ENCODE results near the gene AP3D1.
"Not testable (repeated sequence)": the region's sequence is repeated elsewhere in the genome, so short reads cannot be mapped to it uniquely, and the experiment has no call there.

AP3D1 gene

GRCh38 chr19:2108251-2109016 is 42.9 kb downstream of the AP3D1 start:
- Mint-ChIP-seq H3K27me3 (ENCODE audit: low read depth) (no peaks in the 10 kb centered on the region), H3K9me3 (peaks cover 22% of the 10 kb centered on the region), H3K27ac (no peak overlapping the region), H3K36me3 (ENCODE audit: low read depth) (peaks cover 47% of the 10 kb centered on the region), H3K4me3 (no peak overlapping the region), H3K4me1 (ENCODE audit: low read depth) (no peaks in the 10 kb centered on the region)

- Mint-ChIP-seq H3K27me3 (ENCODE audit: low read depth) (no peaks in the 10 kb centered on the region), H3K9me3 (peaks cover 22% of the 10 kb centered on the region), H3K4me1 (ENCODE audit: low read depth) (no peaks in the 10 kb centered on the region), H3K27ac (no peak overlapping the region), H3K4me3 (no peak overlapping the region), H3K36me3 (ENCODE audit: low read depth) (peaks cover 50% of the 10 kb centered on the region)
These were observed 48.2 kb downstream of the AP3D1 start for GRCh38 chr19:2103045-2103707.

DNA sequence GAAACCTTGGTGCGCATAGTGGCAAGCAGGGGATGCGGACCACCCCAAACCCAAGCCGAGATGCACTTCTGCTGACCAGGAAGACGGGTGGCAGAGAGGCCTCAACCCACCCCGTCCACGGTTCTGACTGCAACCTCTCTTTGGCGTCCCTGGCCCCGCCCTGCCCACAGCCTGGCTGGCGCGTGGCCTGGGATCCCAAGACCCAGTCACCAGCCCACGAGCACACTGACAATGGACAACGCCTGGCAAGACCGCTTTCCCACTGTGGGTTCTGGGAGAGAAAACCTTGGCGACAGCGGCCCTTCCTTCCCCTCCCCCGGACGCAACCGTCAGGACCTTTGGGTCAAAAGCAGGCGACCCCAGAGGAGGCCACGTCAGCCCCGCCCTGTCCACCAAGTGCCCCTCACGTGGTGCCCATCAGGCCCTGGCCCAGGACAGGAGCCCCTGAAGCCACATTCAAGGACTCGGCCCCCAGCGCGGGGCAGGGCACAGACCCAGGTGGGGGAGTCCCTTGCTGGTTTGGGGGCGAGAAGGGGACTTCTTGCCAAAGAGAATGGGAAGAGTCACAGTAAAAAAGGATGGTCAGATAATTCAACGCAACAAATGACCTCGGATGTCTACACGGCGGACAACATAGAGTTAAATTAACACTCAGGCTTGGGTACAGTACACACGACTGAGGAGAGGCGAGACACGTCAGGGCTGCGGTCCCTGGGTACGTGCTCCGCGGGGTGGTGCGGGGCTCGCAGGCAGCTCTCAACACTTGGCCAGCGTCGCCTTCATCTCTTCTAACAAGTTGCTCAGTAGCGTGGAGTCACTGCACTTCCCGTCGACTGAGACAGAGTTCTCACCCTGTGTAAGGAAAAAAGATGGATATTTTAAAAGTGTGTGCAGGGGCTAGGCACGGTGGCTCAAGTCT is 49.7 kb downstream of the AP3D1 start:
- H3K27ac Mint-ChIP-seq = peak overlapping the region; percentile 13

GRCh38 chr19:2100719-2101061 is 50.7 kb downstream of the AP3D1 start:
- peaks cover 30% of the 10 kb centered on the region for H3K36me3 Mint-ChIP-seq (ENCODE audit: low read depth)
- peaks cover 8% of the 10 kb centered on the region for H3K4me1 Mint-ChIP-seq (ENCODE audit: low read depth)
- H3K4me3 Mint-ChIP-seq = no peak overlapping the region
- H3K9me3 Mint-ChIP-seq = peaks cover 16% of the 10 kb centered on the region
- no peaks in the 10 kb centered on the region for H3K27me3 Mint-ChIP-seq (ENCODE audit: low read depth)
- H3K27ac Mint-ChIP-seq = no peak overlapping the region

More for the DNA sequence above, 49.7 kb downstream of the AP3D1 start:
- peaks cover 22% of the 10 kb centered on the region for H3K9me3 Mint-ChIP-seq
- H3K4me1 Mint-ChIP-seq (ENCODE audit: low read depth) = peaks cover 5% of the 10 kb centered on the region
- peaks cover 40% of the 10 kb centered on the region for H3K36me3 Mint-ChIP-seq (ENCODE audit: low read depth)
- H3K27me3 Mint-ChIP-seq (ENCODE audit: low read depth) = no peaks in the 10 kb centered on the region
- no peak overlapping the region for H3K4me3 Mint-ChIP-seq

- peaks cover 8% of the 10 kb centered on the region for H3K4me1 Mint-ChIP-seq (ENCODE audit: low read depth)
- H3K27ac Mint-ChIP-seq = no peak overlapping the region
- peaks cover 11% of the 10 kb centered on the region for H3K9me3 Mint-ChIP-seq
- no peaks in the 10 kb centered on the region for H3K27me3 Mint-ChIP-seq (ENCODE audit: low read depth)
- peaks cover 27% of the 10 kb centered on the region for H3K36me3 Mint-ChIP-seq (ENCODE audit: low read depth)
- H3K4me3 Mint-ChIP-seq = no peak overlapping the region
These were observed 51.2 kb downstream of the AP3D1 start for GRCh38 chr19:2099937-2100718.

DNA sequence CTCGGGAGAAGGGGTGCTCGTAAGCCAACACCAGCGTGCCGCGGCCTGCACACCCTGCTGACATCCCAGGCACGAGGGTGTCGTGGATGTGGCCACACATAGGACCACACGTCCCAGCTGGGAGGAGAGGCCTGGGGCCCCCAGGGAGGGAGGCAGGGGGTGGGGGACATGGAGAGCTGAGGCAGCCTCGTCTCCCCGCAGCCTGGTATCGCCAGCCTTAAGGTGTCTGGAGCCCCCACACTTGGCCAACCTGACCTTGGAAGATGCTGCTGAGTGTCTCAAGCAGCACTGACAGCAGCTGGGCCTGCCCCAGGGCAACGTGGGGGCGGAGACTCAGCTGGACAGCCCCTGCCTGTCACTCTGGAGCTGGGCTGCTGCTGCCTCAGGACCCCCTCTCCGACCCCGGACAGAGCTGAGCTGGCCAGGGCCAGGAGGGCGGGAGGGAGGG is 52.3 kb downstream of the AP3D1 start:
- peaks cover 4% of the 10 kb centered on the region for H3K9me3 Mint-ChIP-seq
- H3K27ac Mint-ChIP-seq = no peak overlapping the region
- no peaks in the 10 kb centered on the region for H3K27me3 Mint-ChIP-seq (ENCODE audit: low read depth)
- no peak overlapping the region for H3K4me3 Mint-ChIP-seq
- H3K4me1 Mint-ChIP-seq (ENCODE audit: low read depth) = peaks cover 13% of the 10 kb centered on the region
- H3K36me3 Mint-ChIP-seq (ENCODE audit: low read depth) = peaks cover 24% of the 10 kb centered on the region

- H3K27me3 Mint-ChIP-seq (ENCODE audit: low read depth) = no peaks in the 10 kb centered on the region
- peaks cover 20% of the 10 kb centered on the region for H3K36me3 Mint-ChIP-seq (ENCODE audit: low read depth)
- H3K4me3 Mint-ChIP-seq = no peak overlapping the region
- peaks cover 19% of the 10 kb centered on the region for H3K4me1 Mint-ChIP-seq (ENCODE audit: low read depth)
- no peaks in the 10 kb centered on the region for H3K9me3 Mint-ChIP-seq
- peak overlapping the region; percentile 87 for H3K27ac Mint-ChIP-seq
These were observed 53.5 kb downstream of the AP3D1 start for GRCh38 chr19:2097886-2098327.

- Mint-ChIP-seq H3K27ac (peak overlapping the region; percentile 87), H3K4me3 (peak overlapping the region; percentile 88), H3K36me3 (ENCODE audit: low read depth) (peaks cover 21% of the 10 kb centered on the region)
These were observed 54.0 kb downstream of the AP3D1 start for GRCh38 chr19:2097203-2097885.

DNA sequence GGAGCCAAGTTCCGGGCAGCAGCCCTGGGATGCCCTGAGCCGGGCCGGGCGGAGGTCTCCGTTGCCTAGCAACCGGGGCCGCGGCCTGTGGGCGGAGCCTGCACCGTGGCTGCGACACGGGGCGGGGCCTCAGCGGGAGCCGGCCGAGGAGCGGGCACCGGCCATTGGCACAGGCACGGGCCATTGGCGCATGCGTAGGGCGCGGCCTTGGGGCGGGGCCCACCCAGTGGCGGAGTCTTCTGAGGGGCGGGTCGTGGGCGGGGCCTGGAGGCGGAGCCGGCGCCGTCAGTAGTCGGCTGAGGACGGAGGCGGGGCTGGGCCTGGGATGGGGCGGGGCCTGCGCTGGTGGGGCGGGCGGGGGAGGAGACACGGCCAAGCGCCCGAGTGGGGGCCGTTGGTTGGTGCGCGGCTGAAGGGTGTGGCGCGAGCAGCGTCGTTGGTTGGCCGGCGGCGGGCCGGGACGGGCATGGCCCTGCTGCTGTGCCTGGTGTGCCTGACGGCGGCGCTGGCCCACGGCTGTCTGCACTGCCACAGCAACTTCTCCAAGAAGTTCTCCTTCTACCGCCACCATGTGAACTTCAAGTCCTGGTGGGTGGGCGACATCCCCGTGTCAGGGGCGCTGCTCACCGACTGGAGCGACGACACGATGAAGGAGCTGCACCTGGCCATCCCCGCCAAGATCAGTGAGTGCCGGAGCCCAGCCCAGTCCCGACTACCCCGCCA is 54.7 kb downstream of the AP3D1 start, which contains the start of gene IZUMO4:
Gene IZUMO4, plus strand, starts transcription at position 436 of the 723 bp plus-strand sequence. Its CDS starts 31 bp downstream, at position 467.
- peaks cover 17% of the 10 kb centered on the region for H3K36me3 Mint-ChIP-seq (ENCODE audit: low read depth)
- no peaks in the 10 kb centered on the region for H3K27me3 Mint-ChIP-seq (ENCODE audit: low read depth)
- peak within 1 kb of the TSS; percentile 90 for H3K27ac Mint-ChIP-seq
- peak within 1 kb of the TSS; percentile 99 for H3K4me3 Mint-ChIP-seq
- H3K9me3 Mint-ChIP-seq = no peaks in the 10 kb centered on the region
- H3K4me1 Mint-ChIP-seq (ENCODE audit: low read depth) = peaks cover 21% of the 10 kb centered on the region

More at GRCh38 chr19:2097203-2097885, 54.0 kb downstream of the AP3D1 start:
- Mint-ChIP-seq H3K9me3 (no peaks in the 10 kb centered on the region), H3K27me3 (ENCODE audit: low read depth) (no peaks in the 10 kb centered on the region), H3K4me1 (ENCODE audit: low read depth) (peaks cover 21% of the 10 kb centered on the region)

DNA sequence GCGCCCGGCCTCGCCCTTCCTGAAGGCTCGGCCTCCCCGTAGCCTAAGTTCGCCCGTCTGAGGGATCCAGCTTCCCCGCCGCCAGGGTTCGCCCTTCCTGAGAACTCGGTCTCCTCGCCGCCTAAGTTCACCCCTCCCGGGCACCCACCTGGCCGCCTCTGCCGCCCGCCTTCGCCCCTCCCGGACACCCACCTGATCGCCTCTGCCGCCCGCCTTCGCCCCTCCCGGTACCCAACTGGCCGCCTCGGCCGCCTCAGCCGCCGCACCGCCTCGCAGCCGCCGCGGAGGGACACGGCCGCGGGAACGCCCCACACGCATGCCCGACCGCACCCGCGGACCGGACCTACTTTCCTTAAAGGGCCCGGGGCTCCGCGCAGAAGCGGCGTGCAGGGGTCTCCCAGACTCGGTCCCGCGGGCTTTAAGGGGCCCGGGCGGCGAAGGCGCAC is 55.3 kb downstream of the AP3D1 start, which contains the start of gene MOB3A:
Gene MOB3A, minus strand, starts transcription at position 293 of the 446 bp plus-strand sequence. CDS start 17,766 bp downstream, outside the sequence.
- Mint-ChIP-seq H3K4me1 (ENCODE audit: low read depth) (peaks cover 22% of the 10 kb centered on the region), H3K36me3 (ENCODE audit: low read depth) (peaks cover 17% of the 10 kb centered on the region), H3K27me3 (ENCODE audit: low read depth) (no peaks in the 10 kb centered on the region), H3K4me3 (peak within 1 kb of the TSS; percentile 99), H3K27ac (peak within 1 kb of the TSS; percentile 90), H3K9me3 (no peaks in the 10 kb centered on the region)

DNA sequence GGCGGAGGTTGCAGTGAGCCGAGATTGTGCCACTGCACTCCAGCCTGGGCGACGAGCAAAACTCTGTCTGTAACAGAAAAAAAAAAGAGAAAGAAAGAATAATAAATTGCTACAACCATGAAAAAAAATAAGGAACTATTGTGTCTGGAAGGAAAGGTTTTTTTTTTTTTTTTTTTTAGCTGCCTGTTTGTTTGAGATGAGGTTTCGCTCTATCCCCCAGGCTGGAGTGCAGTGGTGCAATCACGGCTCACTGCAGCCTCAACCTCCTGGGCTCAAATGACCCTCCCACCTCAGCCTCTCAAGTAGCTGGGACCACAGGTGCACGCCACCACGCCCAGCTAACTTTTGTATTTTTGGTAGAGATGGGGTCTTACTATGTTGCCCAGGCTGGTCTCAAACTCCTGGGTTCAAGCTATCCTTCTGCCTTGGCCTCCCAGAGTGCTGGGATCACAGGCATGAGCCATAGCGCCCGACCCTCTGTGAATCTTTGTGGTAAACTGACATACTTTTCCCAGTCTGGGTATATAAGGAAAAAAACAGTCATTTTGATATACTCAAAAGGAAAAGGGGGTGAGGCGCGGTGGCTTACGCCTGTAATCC is 59.3 kb downstream of the AP3D1 start:
- not testable (repeated sequence) for H3K27me3 Mint-ChIP-seq (ENCODE audit: low read depth); H3K9me3 Mint-ChIP-seq; H3K4me3 Mint-ChIP-seq
- Mint-ChIP-seq H3K4me1 (ENCODE audit: low read depth) (peaks cover 55% of the 10 kb centered on the region), H3K36me3 (ENCODE audit: low read depth) (peaks cover 27% of the 10 kb centered on the region), H3K27ac (peak overlapping the region; percentile 6)

- Mint-ChIP-seq H3K4me3 (peak overlapping the region; percentile 69), H3K36me3 (ENCODE audit: low read depth) (peaks cover 34% of the 10 kb centered on the region)
These were observed 61.7 kb downstream of the AP3D1 start for GRCh38 chr19:2089727-2090053.

More at GRCh38 chr19:2089727-2090053, 61.7 kb downstream of the AP3D1 start:
- H3K4me1 Mint-ChIP-seq (ENCODE audit: low read depth) = peaks cover 65% of the 10 kb centered on the region
- peak overlapping the region; percentile 91 for H3K27ac Mint-ChIP-seq
- no peaks in the 10 kb centered on the region for H3K9me3 Mint-ChIP-seq
- peaks cover 4% of the 10 kb centered on the region for H3K27me3 Mint-ChIP-seq (ENCODE audit: low read depth)
